GM12878 (cell line): ENCODE measurements around the gene KIF18A.

ENCODE experiments used
- BACH1 ChIP-seq: fragments of 450-650 bp; IDR thresholded peaks from 2 replicates; pipeline ENCODE4 v1.6.1; 2017; ENCODE audit warnings: mild to moderate bottlenecking, borderline replicate concordance
- CHD1 ChIP-seq: IDR thresholded peaks from 2 replicates; pipeline ENCODE4 v1.6.1; 2012; ENCODE audit warnings: low read depth, low read length, improper control_type of control experiment
- CHD4 ChIP-seq: fragments of 200-600 bp; sonication (generic); IDR thresholded peaks from 2 replicates; pipeline ENCODE4 v1.6.1; 2016; ENCODE audit warnings: mild to moderate bottlenecking
- EP300 ChIP-seq, 2 experiments: fragments of 150-350 bp in 1 of 2; IDR thresholded peaks; 2 replicates each; pipeline ENCODE4 v1.6.1; 2011 to 2012; ENCODE audit warnings: low read depth in 2 of 2, low read length in 2 of 2, borderline replicate concordance in 1 of 2, improper control_type of control experiment in 1 of 2, inconsistent platforms in 1 of 2; ENCODE audit not compliant: control insufficient read depth in 1 of 2
- EZH2 ChIP-seq: IDR thresholded peaks from 2 replicates; pipeline ENCODE4 v1.6.1; 2012; ENCODE audit warnings: low read depth, mild to moderate bottlenecking, control low read depth, inconsistent platforms, low read length, borderline replicate concordance; ENCODE audit not compliant: control insufficient read depth
- FOXK2 ChIP-seq: fragments of 450-650 bp; IDR thresholded peaks from 2 replicates; pipeline ENCODE4 v1.6.1; 2017; ENCODE audit warnings: mild to moderate bottlenecking, moderate library complexity
- POLR2A ChIP-seq: IDR thresholded peaks from 2 replicates; pipeline ENCODE4 v1.6.1; 2011; ENCODE audit warnings: low read depth, mild to moderate bottlenecking, low read length
- RELA ChIP-seq: fragments of 450-650 bp; IDR thresholded peaks from 2 replicates; pipeline ENCODE4 v1.8.0; 2014; ENCODE audit warnings: borderline replicate concordance; ENCODE audit not compliant: partially characterized antibody
- SMC3 ChIP-seq: IDR thresholded peaks from 2 replicates; pipeline ENCODE4 v1.6.1; 2011; ENCODE audit warnings: low read length, improper control_type of control experiment, borderline replicate concordance
- SPI1 ChIP-seq: IDR thresholded peaks from 2 replicates; pipeline ENCODE4 v1.6.1; 2011; ENCODE audit warnings: low read depth, mild to moderate bottlenecking, low read length, moderate library complexity, borderline replicate concordance; ENCODE audit not compliant: insufficient read depth
- ZNF384 ChIP-seq: IDR thresholded peaks from 2 replicates; pipeline ENCODE4 v1.6.1; 2012; ENCODE audit warnings: low read depth, mild to moderate bottlenecking, low read length, improper control_type of control experiment, borderline replicate concordance
- TF ChIP-seq, protein P1 (sequence below), 3 experiments: IDR thresholded peaks in 2 of 3; conservative IDR thresholded peaks in 1 of 3; 2 replicates each; pipeline ENCODE4 v1.5.1; 2011; ENCODE audit warnings: low read depth in 3 of 3, low read length in 3 of 3, mild to moderate bottlenecking in 3 of 3, control low read depth in 2 of 3, moderate library complexity in 2 of 3, inconsistent platforms in 1 of 3, mixed read lengths in 1 of 3; ENCODE audit not compliant: control insufficient read depth in 2 of 3, insufficient read depth in 1 of 3; ENCODE audit errors: extremely low read depth in 1 of 3
- TF ChIP-seq, protein P2 (sequence below): fragments of 150-350 bp; IDR thresholded peaks from 2 replicates; pipeline ENCODE4 v1.6.1; 2016; ENCODE audit warnings: low read depth, low read length
- TF ChIP-seq, protein P3 (sequence below): IDR thresholded peaks from 2 replicates; pipeline ENCODE4 v1.6.1; 2012; ENCODE audit warnings: low read depth, low read length, improper control_type of control experiment

DNA sequence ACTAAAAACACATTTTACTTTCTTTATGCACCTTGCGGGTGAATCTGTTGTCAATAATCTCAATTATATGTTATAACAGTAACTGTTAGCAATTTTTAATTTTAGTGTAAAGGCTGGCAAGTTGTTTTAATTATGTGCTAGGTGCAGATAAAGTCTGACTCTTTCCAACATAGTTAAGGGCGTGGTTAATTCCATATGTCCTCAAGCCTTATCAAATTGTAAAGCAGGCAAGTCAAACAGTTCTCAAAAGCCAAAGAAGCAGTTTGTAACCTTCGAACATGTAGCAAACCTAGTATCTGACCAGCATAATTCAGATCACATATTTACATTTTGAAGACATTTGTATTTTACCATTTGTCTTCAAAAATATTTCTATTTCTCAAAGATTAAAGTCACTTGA lies 29.4 kb upstream of the KIF18A start:
- TF ChIP-seq, protein P1, sequence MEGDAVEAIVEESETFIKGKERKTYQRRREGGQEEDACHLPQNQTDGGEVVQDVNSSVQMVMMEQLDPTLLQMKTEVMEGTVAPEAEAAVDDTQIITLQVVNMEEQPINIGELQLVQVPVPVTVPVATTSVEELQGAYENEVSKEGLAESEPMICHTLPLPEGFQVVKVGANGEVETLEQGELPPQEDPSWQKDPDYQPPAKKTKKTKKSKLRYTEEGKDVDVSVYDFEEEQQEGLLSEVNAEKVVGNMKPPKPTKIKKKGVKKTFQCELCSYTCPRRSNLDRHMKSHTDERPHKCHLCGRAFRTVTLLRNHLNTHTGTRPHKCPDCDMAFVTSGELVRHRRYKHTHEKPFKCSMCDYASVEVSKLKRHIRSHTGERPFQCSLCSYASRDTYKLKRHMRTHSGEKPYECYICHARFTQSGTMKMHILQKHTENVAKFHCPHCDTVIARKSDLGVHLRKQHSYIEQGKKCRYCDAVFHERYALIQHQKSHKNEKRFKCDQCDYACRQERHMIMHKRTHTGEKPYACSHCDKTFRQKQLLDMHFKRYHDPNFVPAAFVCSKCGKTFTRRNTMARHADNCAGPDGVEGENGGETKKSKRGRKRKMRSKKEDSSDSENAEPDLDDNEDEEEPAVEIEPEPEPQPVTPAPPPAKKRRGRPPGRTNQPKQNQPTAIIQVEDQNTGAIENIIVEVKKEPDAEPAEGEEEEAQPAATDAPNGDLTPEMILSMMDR (IDR thresholded peaks at IDR 0.05 in 2 of 3, conservative IDR thresholded peaks at IDR 0.05 in 1 of 3; ENCODE audit: control insufficient read depth in 2 of 3, extremely low read depth in 1 of 3, insufficient read depth in 1 of 3, low read depth in 3 of 3, low read length in 3 of 3), result no peak
- TF ChIP-seq CHD4 (no peak), CHD1 (no peak), SPI1 (no peak), EP300 (IDR thresholded peaks at IDR 0.05; ENCODE audit: borderline replicate concordance in 1 of 2, control insufficient read depth in 1 of 2, low read depth in 2 of 2, low read length in 2 of 2) (no peak), FOXK2 (no peak), EZH2 (no peak), ZNF384 (no peak), POLR2A (no peak), SMC3 (no peak), BACH1 (no peak), RELA (no peak)
- TF ChIP-seq, protein P2, sequence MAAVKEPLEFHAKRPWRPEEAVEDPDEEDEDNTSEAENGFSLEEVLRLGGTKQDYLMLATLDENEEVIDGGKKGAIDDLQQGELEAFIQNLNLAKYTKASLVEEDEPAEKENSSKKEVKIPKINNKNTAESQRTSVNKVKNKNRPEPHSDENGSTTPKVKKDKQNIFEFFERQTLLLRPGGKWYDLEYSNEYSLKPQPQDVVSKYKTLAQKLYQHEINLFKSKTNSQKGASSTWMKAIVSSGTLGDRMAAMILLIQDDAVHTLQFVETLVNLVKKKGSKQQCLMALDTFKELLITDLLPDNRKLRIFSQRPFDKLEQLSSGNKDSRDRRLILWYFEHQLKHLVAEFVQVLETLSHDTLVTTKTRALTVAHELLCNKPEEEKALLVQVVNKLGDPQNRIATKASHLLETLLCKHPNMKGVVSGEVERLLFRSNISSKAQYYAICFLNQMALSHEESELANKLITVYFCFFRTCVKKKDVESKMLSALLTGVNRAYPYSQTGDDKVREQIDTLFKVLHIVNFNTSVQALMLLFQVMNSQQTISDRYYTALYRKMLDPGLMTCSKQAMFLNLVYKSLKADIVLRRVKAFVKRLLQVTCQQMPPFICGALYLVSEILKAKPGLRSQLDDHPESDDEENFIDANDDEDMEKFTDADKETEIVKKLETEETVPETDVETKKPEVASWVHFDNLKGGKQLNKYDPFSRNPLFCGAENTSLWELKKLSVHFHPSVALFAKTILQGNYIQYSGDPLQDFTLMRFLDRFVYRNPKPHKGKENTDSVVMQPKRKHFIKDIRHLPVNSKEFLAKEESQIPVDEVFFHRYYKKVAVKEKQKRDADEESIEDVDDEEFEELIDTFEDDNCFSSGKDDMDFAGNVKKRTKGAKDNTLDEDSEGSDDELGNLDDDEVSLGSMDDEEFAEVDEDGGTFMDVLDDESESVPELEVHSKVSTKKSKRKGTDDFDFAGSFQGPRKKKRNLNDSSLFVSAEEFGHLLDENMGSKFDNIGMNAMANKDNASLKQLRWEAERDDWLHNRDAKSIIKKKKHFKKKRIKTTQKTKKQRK, result no peak
- TF ChIP-seq, protein P3, sequence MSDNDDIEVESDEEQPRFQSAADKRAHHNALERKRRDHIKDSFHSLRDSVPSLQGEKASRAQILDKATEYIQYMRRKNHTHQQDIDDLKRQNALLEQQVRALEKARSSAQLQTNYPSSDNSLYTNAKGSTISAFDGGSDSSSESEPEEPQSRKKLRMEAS, result no peak
